HG03103 (cell line): Measurements from ENCODE around the gene DCST1.

Experiments
- ATAC-seq: cut with Tn5 transposase; IDR thresholded peaks from one replicate; pipeline ENCODE4 v1.9.1; 2021; ENCODE audit warnings: low read depth; ENCODE audit not compliant: unreplicated experiment

The DCST1 gene

GRCh38 chr1:155070158-155070621 is 36.6 kb downstream of the DCST1 start:
- ATAC-seq: no peak

GRCh38 chr1:155070721-155071569 is 37.3 kb downstream of the DCST1 start:
- no peak for ATAC-seq

GRCh38 chr1:155071701-155072100 is 38.1 kb downstream of the DCST1 start:
- no peak for ATAC-seq

- ATAC-seq: no peak
Measured at GRCh38 chr1:155072531-155073289, 39.1 kb downstream of the DCST1 start.

- ATAC-seq: no peak
Measured at GRCh38 chr1:155073377-155074242, 40.0 kb downstream of the DCST1 start.

GRCh38 chr1:155075535-155075934 is 41.9 kb downstream of the DCST1 start:
- no peak for ATAC-seq

- ATAC-seq: no peak
Measured at GRCh38 chr1:155076371-155076770, 42.7 kb downstream of the DCST1 start.

- ATAC-seq: no peak
Measured at GRCh38 chr1:155077346-155077745, 43.7 kb downstream of the DCST1 start.

- ATAC-seq: no peak
Measured at GRCh38 chr1:155077758-155078445, 44.3 kb downstream of the DCST1 start.

GRCh38 chr1:155078469-155079209 is 45.0 kb downstream of the DCST1 start, which contains the start of gene EFNA3:
Gene EFNA3, plus strand, starts transcription at chr1:155078837. Its CDS starts 105 bp downstream, at chr1:155078942.
- ATAC-seq: no peak

- no peak for ATAC-seq
Measured at GRCh38 chr1:155079210-155079486, 45.5 kb downstream of the DCST1 start.

- no peak for ATAC-seq
Measured at GRCh38 chr1:155079487-155080311, 46.1 kb downstream of the DCST1 start.

- no peak for ATAC-seq
Measured at GRCh38 chr1:155080312-155081228, 46.9 kb downstream of the DCST1 start.

GRCh38 chr1:155081472-155082300 is 48.1 kb downstream of the DCST1 start:
- ATAC-seq: no peak

GRCh38 chr1:155082301-155083051 is 48.9 kb downstream of the DCST1 start:
- no peak for ATAC-seq

GRCh38 chr1:155083052-155083541 is 49.5 kb downstream of the DCST1 start:
- ATAC-seq: no peak
